NCI-H1105 treated with DMSO at 0.1 percent for 48 hours (cell line): ENCODE results near the gene ACOT12.
"Not testable (repeated sequence)": the region's sequence is repeated elsewhere in the genome, so short reads cannot be mapped to it uniquely, and the experiment has no call there.

Experiments
- DNase-seq: peaks from one replicate; lab custom pipeline; 2025; lab: John Stamatoyannopoulos, UW

The ACOT12 gene

GRCh38 chr5:81398741-81399140 lies 4.8 kb upstream of the ACOT12 start:
- DNase-seq: no peak

GRCh38 chr5:81397176-81397575 lies 3.2 kb upstream of the ACOT12 start:
- no peak for DNase-seq

DNA sequence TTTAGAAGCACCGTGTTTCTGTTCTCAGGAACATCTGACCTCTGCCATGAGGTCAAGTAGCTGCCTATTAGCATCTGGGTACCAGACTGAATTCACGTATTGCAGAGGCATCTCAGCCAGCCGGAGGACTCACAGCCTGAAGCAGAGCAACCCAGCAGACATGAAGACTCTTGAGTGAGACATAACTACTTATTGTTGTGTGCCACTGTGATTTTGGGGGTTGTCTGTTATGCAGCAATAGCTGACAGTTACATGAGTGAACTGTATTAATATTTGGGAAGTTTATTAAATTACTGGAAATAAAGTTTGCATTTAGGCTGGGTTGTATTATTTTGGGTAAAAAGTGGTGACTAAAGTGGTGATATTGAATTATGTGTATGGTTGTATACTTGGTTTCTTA lies 1.3 kb upstream of the ACOT12 start:
- no peak for DNase-seq

- DNase-seq: no peak
Measured at GRCh38 chr5:81393430-81393782, 528 bp downstream of the ACOT12 start.

- DNase-seq: no peak
Measured at GRCh38 chr5:81389025-81389424, 4.9 kb downstream of the ACOT12 start.

DNA sequence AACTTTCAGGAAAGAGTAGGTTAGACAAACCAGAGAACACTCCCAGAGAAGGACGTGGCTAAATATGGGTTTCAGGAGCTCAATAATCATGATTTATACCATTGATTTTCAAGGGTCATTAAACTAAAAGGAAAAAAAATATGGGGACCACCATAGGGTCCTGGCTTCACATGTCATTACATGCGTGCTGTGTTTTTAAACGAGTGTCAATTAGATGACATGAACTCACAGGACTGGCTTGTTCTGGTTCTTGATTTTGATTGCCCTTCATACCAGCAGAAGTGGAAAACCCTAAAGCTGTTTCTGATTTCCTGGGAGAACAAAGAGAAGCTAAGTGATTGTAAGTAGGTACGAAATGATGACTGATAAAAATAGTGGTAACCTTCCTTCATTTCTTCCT lies 5.8 kb downstream of the ACOT12 start:
- no peak for DNase-seq

DNA sequence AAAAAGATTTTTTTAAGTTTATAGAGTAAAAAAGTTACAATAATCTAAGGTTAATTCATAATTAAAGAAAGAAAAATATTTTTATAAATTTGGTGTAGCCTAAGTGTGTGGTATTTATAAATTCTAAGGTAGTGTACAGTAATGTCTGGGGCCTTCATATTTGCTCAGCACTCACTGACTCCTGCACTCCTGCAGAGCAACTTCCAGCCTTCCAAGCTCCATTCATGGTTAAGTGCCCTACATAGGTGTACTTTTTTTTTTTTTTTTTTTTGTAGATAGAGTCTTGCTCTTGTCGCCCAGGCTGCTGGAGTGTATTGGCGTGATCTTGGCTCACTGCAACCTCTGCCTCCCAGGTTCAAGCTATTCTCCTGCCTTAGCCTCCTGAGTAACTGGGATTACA lies 10.1 kb downstream of the ACOT12 start:
- DNase-seq: no peak

- DNase-seq: no peak
Measured at GRCh38 chr5:81371354-81371876, 22.5 kb downstream of the ACOT12 start.

DNA sequence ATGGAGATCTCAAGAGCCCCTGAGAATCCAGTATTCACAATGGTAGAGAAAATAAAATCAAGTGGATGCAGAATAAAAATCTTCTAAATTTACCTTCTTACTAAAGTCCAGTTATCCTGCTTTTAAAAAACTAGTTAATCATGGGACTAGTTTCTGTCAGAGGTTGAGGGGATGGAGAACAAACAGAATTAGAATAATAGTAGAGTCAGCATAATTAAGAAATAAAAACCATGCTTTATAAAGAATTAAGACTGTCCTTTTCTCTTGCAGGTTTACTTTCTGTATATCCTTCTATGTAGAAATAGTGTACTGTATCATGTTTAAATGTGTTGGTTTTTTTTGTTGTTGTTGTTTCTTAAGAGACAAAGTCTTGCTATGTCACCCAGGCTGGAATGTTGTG lies 23.0 kb downstream of the ACOT12 start:
- DNase-seq: no peak

- DNase-seq: no peak
Measured at GRCh38 chr5:81365541-81365940, 28.4 kb downstream of the ACOT12 start.

DNA sequence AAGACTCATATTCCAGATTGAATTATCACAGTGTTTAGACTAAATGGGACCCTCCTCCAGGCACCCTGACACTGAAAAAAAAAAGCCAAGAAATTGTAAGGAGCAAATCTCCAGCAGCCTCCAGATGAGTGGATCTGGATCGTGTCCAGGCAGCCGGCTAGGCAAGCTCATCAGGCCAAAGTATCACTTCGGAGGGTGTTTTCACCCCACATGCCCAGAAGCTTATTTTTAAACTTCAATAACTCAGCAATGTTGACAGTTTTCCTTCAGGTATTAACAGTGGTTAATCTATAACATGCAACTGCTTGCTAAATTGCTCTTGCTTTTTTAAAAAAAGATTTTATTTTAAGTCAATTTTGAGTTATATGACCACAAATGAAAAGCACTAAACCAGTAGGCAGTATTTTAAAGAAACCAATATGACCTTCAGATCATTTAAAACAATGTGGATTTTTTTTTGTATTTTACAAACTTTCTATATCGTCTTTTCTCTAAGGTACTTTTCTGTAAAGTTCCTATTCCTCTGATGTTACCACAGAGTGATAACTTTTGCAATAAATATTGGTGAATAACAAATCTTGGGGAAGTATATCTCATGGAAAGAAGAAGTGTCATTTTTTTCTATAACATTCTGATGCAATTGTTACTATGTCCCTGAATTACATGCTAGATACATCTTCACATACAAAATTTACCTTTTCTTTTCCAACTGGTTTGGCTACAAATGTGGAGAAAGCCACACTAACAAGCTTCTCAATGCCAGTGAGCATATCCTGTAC lies 30.7 kb downstream of the ACOT12 start:
- DNase-seq: no peak

GRCh38 chr5:81361600-81361999 lies 32.3 kb downstream of the ACOT12 start:
- DNase-seq: no peak

- DNase-seq: no peak
Measured at GRCh38 chr5:81360640-81361039, 33.3 kb downstream of the ACOT12 start.

DNA sequence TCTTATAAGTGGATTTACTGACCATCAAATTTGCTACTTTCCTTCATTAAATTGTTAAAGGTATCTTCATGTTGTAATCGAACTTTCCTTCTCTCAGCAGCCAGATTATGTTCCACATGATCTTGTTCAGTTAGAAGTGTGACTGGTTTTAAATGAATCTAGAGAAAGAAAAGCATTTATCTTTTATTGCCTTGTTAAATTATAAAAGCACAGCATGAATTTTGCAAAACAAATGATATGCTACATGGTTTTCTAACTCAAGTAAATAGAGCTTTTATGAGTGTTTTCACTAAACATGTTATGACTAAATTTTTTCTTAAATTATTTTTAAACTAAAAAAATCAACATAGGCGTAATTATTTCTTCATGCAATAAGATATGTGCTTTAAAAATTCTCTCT lies 34.1 kb downstream of the ACOT12 start:
- no peak for DNase-seq

DNA sequence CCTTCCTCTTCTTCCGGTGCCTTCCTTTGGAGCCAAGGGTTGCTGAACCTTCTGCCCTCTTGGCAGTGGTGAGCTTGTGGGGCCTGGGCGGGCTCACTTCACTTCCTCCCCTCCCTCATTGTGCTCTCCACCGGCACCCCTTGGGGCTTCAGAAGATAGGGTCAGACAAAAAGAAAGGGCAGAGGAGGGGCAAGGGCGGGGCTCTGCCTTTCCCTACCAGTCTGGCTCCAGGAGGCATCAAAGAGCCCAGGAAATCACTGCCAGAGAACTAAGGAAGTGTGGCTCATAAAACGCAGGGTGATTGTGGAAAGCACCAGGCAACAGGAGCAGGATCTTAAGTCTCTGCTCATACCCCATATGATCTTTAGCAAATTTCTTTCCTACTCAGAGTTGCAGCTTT lies 34.8 kb downstream of the ACOT12 start:
- DNase-seq: no peak

- no peak for DNase-seq
Measured at GRCh38 chr5:81355291-81356251, 38.4 kb downstream of the ACOT12 start.

DNA sequence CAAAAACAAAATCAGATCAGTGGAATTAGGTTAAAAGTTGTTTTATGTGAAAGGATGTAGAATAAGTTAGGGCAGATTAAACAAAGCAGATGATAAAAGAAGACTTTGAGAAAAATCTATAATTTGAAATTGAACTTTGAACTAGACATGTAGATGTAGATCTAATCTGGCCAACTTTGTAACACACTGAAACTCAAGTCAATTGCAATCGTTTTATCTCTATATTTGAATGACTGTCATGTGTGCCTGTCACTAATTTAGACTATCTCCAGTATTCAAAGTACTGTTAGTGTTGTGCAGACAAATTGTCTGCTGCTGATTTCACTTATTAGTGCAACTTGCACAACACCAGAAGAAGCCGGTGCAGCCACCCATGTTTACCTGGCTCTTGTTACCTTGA lies 39.8 kb downstream of the ACOT12 start:
- DNase-seq: no peak

- DNase-seq: no peak
Measured at GRCh38 chr5:81353189-81353588, 40.7 kb downstream of the ACOT12 start.

DNA sequence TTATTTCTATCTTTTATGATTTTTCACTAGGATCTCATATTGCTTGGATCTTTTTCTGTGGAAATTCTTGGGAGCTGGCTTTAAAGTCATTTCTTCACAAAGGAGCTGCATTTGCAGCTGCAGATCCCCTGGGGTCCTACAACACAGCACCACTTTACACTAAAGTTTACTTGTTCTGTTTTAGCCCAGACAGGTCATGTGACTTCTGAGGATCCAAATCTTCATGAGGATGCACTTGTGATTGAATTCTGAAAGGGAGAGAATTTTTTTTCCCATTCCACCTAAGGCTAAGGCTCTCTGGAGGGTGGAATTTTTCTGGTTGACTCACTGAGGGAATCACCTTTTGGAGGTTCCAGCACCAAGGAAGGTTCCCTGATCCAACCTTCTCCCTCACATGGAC lies 43.4 kb downstream of the ACOT12 start:
- DNase-seq: no peak

- no peak for DNase-seq
Measured at GRCh38 chr5:81349161-81349560, 44.8 kb downstream of the ACOT12 start.

DNA sequence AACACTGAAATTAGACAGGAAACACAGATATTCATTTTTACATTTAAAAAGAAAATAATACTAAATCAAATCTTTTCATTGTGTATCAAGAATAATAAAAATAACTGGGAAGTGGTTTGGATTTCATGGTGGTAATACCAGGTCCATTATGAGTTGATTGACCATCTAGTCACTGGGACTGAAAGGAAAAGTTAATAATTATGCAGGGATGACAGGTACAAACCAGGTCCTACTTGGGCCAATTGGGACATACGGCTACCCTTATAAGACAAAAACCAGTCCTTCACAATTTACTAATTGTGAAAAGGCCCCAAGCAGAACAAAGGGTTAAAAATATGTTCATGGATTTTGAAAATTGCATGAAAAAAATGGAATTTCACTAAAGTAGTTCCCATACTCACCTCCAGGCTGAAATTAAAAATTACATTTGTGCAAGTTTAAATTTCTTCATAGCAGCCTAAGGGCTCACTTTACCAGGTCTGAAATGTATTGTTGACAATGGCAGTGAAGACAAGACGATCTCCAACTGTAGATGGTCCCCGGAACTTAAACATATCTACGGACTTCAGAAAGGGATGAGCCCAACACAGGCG lies 48.4 kb downstream of the ACOT12 start:
- no peak for DNase-seq

DNA sequence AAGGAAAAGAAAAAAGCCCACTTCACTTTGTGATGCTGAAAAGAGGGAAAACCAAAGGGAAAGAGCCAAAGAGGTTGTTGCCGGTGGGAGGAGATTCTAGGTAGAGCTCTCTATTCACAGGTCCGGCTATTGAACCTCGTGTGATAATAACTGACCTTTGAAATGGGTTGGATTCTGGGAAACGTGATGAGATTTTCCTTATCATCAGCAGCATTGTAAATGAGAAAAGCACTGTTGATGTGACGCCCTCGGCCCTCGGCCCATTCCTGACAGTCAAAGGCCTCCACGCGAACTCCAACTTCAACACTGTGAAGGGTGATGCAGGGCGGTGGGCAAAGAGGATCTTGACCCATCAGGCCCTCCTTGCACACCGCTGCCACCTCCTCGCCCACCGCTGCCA lies 49.2 kb downstream of the ACOT12 start:
- no peak for DNase-seq

DNA sequence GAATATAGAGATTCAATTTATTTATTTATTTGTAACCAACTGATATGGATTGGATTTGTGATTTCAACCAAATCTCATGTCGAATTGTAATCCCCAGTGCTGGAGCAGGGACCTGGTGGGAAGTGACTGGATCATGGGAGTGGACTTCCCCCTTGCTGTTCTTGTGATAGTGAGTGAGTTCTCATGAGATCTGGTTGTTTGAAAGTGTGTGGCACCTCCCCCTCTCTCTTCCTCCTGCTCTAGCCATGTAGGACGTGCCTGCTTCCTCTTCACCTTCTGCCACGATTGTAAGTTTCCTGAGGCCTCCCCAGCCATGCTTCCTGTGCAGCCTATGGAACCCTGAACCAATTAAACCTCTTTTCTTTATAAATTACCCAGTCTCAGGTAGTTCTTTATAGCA lies 55.7 kb downstream of the ACOT12 start:
- not testable (repeated sequence) for DNase-seq
